Hematopoietic multipotent progenitor cell treated with erythropoietin and hydrocortisone succinate and interleukin-3 and kit ligand, for 4 days (in vitro differentiated cells): Measurements from ENCODE around the gene CEP78.
A peak's percentile ranks its signal among the peaks of the same experiment; 100 is the strongest.

Source experiments
- DNase-seq: peaks from one replicate; pipeline ENCODE4 v3.0.0-alpha.2; 2015

Gene CEP78

DNA sequence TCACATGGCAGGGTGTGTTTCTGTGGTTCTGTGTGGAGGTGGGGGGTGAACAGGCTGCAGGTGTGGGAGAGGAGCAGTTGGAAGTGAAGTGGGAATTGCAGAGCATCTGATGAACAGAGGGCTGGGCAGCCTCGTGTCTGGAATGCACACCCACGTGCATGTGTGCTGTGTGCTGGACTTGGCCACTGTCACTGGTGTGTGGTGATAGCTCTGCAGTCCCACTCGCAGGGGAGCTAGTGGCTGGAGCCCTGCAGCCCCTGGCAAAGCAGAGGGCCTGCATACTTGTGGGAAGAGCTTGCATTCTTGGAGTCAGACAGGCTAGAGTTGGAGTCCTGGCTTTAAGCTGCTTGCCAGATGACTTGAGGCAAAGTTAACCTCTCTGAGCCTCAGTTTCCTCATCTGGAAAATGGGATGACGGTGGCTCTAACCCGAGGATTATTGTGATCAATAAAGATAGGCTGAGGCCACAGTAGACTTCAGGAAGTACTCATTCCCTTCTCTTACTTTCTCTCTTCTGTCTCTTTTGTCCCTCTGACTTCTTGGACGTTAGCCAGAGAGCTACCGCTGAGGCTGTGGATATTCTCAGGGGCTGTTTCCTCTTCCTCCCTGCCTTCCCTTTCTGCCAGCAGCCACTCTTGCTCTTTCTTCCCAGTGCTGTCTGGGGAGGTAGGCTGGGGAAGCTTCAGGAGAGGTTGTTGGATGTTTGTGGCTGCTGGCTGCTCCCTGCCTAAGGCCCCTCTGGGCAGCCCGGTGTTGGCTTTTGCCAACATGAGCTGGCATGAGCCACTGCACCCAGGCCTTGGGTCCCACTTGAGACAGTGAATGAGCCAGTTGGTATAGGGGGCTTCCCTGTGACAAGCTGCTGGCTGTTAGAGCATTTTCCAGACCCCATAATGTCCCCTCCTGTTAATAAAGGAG, 79.3 kb downstream of the CEP78 start:
- peak; percentile 44 for DNase-seq

DNA sequence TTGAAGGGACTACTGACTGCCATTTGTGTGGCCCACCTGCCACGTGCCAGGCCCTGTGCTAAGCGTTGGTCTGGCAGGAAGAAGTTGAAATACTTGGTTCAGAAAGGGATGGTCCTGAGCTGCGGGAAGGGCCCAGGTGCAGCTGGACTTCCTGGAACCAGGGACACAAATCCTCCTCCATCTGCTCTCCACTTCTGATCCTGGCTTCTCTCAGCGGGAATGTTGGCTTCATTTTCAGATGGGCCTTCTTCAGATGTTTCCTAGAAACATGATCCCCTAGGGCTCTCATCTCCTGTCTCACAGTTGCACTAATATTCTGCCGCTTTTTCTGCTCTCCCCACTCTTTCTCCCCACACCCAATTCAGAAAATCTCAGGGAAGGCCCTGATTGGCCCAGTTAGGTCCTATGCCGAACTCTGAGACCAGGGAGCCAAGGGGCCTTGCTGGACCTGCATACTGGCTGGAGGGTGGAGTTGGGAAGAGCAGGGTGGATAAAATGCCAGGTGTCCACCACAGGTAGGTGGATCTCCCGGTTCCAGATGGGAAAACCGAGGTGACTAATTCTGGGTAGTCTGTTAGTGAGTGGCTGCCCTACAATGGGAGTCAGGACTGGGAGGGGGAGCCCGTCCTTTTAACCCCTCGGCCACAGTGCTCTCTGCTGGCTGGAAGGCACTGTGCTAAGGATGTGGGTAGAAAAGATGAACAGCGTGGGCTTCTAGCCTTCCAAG, 80.5 kb downstream of the CEP78 start:
- no peak for DNase-seq

- no peak for DNase-seq
Observed at GRCh38 chr9:78319197-78320029, 83.5 kb downstream of the CEP78 start.

GRCh38 chr9:78320030-78320693, 84.3 kb downstream of the CEP78 start:
- no peak for DNase-seq

DNA sequence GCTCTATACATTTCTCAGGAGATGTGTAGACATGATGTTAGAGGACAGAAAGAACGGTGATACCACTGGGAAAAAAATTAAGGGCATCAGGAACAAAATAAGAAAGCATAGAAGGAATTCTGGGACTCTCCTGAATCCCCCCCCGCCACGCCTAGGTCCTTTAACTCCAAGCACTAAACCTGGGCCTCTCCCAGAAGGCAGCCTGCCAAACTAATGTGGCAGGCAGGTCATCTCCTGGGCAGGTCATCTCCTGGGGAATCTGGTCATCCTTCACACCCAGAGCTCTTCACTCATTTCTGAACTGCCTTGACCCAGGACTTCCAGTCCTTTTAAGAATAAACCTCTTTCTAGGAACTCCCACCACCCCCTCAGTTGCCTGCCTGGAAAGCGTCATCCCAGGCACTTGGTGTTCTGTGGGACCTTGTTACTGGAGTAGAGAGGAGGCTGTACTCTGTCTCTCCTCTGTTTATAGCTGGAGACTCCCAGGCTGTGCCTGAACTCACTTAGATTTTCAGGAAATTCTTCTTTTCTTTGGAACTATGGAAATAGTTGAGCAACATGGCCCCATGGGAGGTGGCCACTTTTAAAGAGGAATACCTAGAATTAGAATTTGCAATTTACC, 85.1 kb downstream of the CEP78 start:
- no peak for DNase-seq

- no peak for DNase-seq
Observed at GRCh38 chr9:78321505-78321904, 85.6 kb downstream of the CEP78 start.

GRCh38 chr9:78324068-78324650, 88.3 kb downstream of the CEP78 start:
- DNase-seq, result no peak

GRCh38 chr9:78324682-78325081, 88.8 kb downstream of the CEP78 start:
- DNase-seq, result no peak

DNA sequence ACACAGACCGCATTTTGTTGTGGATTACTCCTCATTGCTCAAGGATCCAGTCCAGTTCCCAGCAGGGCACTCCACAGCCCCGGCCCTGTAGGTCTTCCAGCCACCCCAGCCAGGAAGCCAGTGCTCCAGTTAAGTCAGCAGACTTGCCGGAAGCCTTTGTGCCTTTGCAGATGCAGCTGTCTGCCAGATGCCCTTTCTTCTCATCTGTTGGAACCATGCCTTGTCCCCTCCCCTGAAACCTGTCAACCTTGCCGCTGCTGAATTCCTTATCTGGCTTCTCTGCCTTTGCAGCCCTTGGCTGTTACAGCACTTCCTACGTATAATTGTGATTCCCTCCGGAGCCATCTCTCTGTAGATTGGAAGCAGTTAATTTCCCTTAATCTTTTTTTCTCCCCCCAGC, 89.5 kb downstream of the CEP78 start:
- DNase-seq, result peak; percentile 86

- no peak for DNase-seq
Observed at GRCh38 chr9:78325846-78326360, 90.0 kb downstream of the CEP78 start.

- peak; percentile 11 for DNase-seq
Observed at GRCh38 chr9:78326564-78326963, 90.7 kb downstream of the CEP78 start.
